ENCODE measurements around the gene PPP2CA.

PPP2CA gene

DNA sequence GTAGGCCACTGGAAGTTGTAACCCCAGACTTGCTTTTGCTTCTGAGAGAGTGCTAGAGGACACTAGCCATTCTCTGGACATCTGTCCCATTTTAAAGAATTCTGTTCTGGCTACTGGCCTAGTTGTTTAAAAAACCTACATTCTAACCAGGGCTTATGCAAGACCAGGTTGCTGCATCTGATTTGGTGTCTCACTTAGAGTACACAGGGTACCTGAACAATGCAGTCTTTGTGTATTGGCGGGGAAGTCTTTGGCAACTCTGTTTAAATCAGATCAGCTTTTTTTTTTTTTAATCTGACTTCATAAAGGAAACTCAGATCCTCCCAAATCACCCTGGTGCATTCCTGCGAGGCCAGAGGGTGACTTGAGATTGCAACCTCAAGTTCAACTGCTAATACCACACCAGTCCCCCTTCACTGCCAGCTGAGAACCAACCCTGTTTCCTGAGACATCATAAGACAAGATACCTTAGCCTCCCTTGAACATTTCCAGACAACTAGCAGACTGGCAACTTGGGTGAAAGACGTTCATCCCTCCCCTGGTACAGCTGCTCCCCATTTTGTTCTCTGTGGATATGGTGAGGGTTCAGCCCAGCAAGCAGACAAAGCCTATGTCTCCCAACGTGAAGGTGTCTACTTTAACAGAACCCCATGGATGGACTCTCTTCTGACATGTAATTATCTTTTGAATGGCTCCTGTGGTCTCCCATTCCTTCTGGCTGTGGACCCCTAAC is 76.1 kb downstream of the PPP2CA start:
- DNase-seq, result peak in 3 of 58 donors; percentile 16 to 33 (median 27)

GRCh38 chr5:134148986-134149539 is 76.8 kb downstream of the PPP2CA start:
- DNase-seq, result no peak

DNA sequence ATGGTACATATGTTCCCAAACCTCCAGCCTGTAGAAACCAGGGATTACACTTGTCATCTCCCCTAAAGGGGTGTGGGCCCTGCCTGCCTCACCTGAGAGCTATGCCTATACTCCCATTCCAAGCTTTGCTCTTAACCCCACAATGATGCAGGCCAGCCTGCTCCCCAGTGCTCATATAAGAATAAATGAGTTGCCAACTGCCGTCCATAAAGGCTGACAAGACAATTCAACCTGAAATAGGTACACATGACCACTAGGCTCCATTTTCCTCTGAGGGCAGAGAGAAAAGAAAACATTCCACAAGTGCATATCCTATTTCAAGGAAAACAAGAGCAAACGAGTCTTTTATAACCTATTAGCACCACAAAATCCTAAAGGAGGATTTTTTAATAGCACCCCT is 77.6 kb downstream of the PPP2CA start:
- no peak for DNase-seq

GRCh38 chr5:134146651-134147518 is 79.0 kb downstream of the PPP2CA start:
- peak in 9 of 58 donors; percentile 20 to 49 (median 28) for DNase-seq

- DNase-seq, result peak in 50 of 58 donors; percentile 29 to 87 (median 59)
Measured at GRCh38 chr5:134145779-134146581, 79.9 kb downstream of the PPP2CA start.

- no peak for DNase-seq
Measured at GRCh38 chr5:134145041-134145757, 80.7 kb downstream of the PPP2CA start.
